ENCODE results near the gene ATP5F1E.

ATP5F1E gene

DNA sequence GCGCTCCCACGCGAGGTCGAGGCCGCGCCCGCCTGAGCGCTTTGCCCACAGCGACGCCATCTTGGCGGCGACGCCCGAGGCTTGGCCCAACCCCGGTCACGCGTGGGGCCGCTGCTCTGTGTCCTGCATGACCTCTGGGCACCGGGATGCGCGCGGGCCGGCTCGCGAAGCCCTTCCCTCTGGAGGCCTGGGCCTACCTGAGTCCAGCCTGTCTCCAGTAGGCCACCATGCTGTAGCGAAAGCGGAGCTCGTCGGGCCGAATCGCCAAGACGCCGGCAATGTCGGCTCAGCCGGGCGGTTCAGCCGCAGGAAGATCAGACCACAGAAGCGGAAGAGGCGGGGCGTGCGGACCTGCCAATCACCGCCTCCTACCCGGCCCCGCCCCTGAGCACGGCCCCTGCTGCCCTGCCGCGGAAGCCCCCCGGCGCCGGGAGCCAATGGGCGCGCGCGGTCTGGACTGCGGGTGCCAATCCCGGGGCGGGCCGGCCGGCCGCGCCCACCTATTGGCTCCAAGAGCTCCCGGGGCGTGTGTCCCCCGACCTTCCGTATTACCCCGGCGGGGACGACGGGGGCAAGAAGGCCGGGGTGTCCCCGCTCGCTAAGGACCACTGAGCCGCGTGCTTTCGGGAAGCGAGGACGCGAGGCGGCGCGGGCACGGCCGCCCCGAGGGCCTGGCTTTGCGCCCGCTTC, at the start of gene ATP5F1E:
Gene ATP5F1E (minus strand): TSS at position 313 of the 690 bp plus-strand sequence. CDS start 84 bp downstream, at position 229.
- DNase-seq, result peak; percentile 93

DNA sequence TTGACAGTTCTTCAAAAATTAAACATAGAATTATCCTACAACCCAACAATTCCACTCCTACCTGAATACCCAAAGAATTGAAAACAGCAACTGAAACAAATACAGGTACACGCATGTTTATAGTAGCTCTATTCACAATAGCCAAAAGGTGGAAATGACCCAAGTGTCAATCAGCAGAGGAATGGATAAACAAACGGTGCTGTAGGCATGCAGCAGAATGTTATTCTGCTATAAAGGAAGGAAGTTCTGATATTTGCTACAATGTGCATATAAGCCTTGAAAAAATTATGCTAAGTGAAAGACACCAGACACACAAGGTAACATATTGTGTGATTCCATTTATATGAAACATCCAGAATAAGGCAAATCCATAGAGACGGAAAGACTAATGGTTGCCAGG, 48.9 kb upstream of the ATP5F1E start:
- no peak for DNase-seq

DNA sequence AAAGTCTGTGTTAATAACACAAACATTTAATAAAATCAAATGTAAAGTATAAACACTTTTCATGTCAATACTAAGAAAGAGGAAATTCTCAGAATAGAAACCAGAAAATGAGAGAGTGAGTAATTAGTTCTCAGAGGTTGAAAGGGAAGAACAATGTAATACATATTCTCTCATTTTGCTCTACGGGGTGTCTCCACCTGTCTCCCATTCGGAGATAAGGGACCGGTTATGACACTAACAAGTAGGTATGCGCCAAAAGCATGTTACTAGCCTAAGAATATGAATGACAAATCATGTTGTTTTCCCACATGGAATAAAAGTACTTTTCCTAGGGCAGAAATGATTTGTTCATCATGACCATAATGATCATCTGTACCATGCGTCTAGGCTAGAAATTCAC, 46.1 kb upstream of the ATP5F1E start:
- DNase-seq, result no peak

DNA sequence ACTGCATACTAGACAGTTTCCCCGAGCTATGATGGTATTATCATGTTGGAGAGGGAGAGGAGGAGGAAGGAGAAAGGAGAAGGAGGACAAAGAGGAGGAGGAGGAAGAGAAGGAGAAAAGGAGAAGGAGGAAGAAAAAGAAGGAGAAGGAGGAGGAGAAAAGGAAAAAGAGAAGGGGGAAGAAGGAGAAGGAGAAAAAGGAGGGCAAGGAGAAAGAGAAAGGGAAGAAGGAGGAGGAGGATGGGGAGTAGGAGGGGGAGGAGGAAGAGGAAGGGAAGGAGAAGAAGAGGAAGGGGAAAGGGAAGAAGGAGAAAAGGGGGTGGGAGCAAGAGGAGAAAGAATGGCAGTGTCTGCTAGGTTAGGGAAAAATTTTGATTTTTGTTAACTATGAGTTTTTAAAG, 45.6 kb upstream of the ATP5F1E start:
- no peak for DNase-seq

DNA sequence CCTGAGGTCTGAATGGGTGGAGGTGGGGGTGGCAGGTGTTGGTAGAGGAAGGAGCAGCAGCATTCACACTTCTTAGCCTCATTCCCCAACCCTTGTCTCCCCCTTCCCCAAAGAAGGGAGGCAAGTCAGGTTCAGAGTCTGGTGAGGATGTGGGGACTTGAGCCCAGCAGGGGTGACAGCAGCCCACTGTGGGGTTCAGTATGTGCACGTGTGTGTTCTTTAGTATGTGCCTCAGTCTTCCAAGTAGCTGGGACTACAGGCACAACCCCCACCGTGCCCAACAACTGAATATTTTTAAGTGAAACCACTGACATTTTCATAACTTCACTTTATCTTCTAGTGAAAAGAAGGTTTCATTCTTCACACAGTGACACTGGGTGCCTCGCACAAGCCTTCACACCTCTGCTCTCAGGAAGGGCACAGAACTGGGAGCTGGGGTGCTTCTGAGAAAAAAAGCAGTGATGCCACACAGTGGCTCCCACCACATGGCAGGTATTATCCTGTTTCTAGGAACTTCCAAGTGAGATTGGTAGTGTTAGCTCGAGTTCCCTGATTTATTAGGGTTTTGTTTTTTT, 43.9 kb upstream of the ATP5F1E start:
- no peak for DNase-seq

DNA sequence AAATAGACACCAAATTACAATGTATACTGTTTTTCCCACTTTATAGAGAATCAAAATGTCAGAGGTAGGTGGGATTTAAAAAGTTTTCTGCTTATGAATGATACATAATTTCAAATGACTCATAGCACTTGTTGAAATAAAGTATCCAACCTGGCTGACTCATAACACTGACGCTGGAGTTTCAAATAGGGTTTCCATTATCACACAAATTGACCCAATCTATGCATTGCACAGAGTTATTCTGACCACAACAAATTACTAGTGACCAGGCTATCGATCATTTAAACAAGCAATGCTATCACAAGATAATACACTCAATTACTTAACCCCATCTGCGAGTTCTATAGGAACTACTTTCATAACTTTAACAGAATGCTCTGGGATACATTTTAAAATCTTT, 42.3 kb upstream of the ATP5F1E start:
- no peak for DNase-seq

DNA sequence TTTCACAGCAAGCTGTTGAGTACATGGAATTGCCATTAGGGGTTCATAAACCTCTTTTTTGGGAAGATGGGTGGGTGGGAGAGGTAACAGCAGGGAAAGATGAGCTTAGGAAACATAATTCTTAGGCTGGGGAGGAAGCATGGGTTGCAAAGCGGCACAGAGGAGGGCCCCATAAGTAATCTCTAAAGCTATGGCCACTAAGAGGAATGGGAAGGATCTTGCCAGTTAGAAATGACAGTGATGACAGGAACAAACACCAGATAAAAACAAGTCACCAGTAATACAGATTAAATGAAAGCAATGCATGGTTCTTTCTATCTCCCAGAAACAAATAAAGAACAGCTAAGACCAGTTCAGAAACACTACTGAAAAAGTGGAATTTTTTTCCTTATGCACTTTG, 41.4 kb upstream of the ATP5F1E start:
- DNase-seq, result no peak

DNA sequence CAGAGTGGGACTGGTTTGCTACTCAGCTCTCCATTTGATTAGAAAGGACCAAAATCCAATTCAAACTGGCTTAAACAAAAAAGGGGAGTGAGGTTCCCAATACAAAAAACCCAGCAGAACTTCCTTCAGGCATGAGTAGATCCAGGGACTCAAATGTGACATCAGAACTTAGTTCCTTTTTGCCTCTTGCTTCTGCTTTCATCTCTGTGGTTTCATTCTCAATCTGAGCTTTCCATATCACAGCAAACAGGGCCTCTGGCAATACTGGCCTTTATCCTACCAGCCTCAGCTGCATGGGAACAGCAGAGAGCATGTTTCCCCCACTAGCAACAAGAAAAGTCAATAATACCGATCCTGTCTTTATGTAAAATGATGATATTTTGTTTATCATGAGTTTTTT, 39.1 kb upstream of the ATP5F1E start:
- DNase-seq, result no peak

DNA sequence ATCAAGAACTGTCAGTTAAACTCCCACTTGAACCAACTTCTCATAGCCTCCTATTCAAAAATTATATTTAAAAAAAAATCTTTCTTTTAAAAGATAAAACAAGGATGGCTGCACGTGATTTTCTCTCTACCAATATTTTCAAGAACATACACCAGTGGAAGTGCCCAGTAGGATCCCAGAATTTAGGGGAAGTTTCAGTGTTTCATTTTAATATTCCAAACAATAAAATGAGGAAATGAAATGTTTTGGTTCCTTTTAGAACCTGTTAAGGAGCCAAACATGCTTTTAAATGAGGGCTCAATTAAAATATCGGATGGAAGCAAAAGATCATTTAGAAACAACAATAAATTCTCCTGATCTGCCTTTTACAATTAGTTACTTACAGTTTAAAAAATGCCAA, 36.9 kb upstream of the ATP5F1E start:
- no peak for DNase-seq

DNA sequence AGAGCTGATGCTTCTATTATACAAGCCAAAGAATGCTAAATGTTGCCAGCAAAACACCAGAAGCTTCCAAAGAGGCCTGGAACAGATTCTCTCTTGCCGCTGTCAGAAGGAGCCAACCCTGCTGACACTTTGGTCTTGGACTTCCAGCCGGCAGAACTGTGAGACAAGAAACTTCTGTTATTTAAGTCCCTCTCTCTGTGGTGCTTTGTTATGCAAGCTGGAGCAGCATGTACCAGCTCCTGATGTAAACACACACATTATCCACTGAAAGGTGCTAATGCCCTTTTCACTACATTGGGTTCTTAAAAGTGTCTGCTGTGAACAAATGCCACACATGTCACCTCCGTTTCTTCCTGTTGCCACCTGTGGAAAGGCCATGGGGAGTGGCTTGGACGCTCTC, 36.4 kb upstream of the ATP5F1E start:
- no peak for DNase-seq

DNA sequence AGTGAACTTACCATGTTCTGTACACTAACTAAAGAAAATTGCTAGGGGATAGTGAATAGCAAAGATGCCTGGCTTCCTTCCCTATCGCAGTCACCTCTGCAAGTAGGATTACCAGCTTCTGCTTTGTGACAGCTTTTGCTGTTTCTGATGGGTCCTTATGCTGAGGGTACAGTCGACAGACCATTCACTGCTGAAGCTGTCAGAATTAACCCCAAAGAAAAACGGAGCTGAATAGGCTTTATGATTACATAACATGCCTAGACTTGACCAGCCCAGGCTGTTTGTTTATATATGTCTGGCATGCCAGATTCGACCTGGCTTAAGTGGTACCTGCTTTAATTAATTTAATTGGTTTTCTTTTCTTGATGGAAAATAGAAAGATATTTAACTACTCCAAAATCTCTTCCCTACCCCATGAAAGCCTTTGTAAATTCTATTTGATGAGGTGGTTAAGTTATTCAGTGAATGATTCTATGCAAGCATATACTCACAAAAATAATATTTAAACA, 32.1 kb upstream of the ATP5F1E start:
- peak; percentile 87 for DNase-seq

DNA sequence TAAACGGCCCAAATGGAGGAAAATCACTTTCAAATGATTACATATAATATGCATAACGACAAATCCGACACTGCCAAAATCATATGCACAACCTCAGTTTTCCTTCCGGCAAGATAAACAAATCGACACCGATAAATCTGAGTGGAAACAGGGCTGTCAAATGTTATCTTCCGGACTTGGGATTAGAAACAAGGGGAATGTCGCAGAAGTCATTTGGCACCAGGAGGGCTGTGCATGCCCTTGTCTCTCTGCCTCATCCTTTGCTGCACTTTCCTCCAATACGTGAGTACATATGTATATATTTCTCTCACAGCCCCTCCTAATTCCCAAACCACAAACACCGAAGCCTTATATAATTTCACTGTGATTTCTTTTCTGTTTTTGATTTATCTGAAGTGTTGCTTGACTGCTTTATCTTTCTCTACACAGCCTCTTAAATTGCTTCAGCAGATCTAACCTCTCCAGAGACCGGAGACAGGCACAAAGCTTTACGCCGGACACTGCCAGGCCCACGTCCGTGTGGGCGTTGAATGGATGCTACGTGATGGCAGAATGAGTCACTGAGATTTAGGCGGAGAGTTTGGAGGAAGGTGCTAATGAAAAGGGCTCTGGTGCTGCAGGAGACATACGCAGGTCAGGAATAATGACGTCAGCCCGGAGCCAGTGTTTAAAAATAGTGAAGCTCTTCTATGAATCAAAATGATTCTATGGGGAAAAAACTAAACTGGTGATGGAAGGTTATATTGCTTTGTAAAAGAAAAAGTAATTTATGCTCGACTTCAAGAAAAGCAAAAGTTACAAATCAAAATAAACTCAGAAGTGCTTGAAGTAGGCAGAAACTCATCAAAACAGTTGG, 31.5 kb upstream of the ATP5F1E start:
- peak; percentile 43 for DNase-seq

DNA sequence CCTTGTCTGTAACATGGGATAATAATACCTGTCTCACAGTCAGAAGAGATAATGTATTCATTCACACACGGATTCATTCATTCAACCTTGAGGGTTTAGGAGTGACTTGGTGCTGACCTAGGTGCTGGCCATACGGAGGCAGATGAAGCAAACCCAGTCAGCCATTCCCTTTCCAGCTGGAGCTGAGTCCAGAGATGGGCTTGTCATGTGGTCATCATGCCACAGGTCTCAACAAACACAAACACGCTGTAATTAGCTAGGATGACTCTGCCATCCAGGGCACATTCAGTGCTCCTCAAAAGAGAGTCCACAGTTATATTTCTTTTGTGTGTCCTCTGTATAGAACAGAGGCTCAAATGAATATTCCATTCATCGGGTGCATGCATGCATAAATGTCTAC, 29.9 kb upstream of the ATP5F1E start:
- no peak for DNase-seq

DNA sequence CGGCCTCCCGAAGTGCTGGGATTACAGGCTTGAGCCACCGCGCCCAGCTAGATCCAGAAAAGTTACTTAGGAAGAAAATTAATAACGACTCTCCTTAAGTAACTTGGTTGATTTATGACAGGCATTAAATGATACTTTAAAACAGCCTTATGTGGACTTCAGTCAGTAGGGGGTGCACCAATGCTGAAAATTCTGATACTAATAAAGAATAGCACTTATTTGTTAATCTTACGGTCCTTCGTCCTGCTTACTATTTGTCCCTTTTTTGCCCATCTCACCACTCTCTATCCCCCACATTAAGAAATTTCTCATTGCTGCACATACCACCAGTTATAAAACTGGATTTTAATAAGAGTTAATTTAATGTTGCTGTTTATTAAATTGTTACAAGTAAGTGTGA, 23.2 kb upstream of the ATP5F1E start:
- DNase-seq, result no peak

DNA sequence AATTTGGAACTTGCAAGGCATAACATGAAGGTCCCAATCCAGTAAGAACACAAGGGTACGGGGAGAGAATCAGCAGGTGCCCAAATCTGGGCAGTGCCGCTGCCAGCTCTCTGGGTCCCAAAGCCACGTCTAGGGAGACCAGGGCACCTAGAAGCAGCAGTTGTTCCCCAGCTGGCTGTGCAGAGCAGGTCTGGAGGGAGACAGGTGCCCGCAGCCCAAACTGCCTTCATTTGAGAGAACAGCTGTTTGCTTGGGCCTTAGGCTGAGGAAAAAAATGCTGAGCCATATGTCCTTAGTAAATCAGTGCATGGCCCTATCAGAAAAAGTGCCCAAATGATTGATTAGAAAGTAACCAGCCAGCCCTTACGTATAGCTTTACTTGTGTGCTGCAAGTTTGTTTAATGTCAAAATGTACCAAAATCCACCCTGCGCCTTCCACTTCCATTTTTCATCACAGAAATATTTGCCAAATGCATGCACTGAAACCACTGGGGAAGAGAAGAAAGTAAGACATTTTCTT, 19.6 kb upstream of the ATP5F1E start:
- DNase-seq, result no peak

DNA sequence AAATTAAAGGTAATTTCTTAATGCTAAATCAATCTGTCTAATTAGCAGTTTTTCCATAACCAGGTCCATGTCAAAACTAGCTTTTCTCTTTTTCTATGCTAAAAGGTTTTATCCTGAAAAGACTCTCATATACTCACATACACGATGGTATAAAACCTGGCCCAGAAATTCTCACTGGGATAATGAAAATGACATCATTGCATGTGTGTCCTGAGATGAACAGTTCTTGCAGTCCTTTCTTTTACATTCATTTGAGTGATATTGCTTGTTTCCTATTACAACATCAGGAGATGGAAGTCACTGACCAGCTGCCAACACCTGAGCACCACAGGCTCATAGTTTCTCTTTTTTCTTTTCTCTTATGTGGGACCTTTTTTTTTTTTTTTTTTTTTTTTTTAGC, 18.3 kb upstream of the ATP5F1E start:
- no peak for DNase-seq

DNA sequence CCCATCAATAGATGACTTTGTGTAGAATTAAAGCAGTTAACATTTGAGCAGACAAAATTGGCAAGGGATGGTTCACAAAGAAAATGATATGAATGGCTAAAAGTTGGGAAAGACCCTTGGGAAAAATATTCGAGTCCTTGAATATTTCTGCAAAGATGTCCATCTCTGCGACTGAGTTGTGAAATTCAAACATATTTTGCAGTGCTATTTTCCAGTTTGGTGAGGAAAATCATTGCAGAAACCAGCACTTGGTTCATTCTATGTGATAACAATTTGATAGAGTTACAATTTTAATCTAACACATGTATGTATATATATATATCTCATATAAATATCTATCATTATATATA, 16.5 kb upstream of the ATP5F1E start:
- DNase-seq, result no peak

DNA sequence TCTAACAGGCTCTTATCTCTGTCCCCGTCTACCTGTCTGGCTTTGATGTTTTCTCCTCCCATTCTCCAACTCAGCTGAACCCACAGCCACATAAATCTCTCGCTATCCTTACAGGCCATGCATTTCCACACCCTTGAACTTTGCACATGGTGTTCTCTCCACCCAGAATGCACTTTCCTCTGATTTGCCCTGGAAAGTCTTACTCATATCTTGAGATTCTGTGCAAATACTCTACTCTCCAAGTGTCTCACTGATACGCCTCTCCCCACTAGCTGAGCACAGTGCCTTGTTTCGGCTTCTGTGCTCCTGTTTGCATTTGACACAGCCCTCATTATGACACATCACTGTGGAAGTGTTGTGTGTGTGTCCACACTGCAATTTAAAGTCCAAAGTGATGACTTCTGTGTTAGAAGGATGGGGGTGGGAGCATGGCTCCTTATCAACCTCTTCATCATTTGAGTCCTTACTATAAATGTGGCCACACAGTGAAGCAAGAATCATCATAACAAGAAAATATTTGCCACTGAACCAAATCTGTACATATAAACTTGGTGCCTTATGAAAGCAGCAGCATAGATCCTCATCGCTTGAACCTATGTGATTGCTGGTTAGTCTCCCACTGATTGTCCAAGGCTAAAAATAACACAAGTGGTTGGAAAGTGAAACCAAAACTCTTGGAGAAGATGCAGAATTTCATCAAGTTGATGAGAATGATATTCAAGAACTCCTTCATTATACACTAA, 16.0 kb upstream of the ATP5F1E start:
- DNase-seq, result no peak

DNA sequence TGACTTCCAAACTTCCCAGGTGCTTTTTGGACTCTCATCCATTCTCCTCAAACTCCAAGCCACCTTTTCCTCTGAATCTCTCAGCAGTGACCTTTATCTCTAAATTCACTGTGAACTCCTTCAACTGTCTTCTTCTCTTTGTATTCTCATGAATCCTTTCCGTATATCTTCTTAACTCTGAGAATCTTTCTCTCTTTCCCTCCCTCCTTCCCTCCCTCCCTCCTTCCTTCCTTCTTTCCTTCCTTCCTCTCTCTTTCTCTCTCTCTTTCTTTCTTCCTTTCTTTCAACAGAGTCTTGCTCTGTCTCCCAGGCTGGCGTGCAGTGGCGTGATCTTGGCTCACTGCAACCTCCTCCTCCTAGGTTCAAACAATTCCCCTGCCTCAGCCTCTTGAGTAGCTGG, 14.7 kb upstream of the ATP5F1E start:
- DNase-seq, result no peak

DNA sequence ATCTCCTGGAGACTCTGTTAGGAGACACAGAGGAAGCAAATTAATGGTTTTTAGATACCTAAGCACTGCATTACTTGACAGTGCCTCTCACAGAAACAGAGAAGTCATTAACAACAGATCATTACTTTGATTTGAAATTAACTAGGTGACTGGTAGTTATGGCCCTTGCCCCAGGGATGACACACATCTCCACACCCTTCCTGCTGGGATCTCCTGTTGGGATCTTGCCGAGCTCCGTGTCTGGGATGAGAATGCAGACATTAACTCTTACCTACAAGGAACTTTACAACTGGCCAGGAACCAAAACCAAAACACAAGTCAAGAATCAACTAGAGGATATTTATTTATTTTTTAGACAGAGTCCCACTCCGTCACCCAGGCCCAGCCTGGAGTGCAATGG, 12.7 kb upstream of the ATP5F1E start:
- DNase-seq, result no peak

DNA sequence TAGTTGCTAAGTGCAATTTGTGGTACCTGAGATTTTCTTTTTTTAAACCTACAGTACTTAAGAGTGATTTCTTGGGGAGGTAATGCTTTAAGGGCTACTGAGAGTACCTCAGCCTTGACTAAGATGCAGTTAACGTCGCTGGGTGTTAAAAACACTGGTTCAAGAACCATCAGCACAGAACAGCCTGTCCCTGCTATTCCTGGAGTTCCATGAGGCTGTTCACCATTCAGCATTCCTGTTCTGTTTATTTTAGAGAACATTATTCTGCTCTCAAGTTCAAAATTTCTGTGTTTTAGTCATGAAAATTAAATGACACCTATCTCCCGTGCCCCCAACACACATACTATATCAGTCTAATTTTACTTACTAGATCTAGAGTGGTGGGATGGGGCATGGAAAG, 12.2 kb upstream of the ATP5F1E start:
- no peak for DNase-seq

DNA sequence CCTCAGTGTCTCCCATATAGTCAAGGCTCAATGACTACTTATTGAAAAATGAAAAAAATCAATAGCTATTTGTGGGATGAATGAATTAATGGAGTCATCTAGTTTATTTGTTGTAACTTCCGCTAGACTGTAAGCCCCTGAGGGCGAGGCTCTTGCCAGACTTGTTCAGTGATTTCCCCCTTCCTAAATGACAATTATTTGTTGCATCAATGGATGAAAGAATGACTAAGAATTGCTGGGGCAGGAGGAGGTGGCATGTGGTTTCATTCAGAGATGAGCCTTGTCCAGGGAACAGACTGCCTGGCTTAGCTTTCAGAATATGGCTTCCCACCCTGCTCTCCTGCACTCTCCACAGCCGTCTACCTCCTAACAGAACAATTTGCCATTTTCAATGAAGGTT, 11.6 kb upstream of the ATP5F1E start:
- DNase-seq, result no peak
